Liver (tissue), 9 donors: Measurements from ENCODE around the gene GPR101. TPM values are rescaled to one million over a fixed set of nuclear protein-coding genes. Genes with fewer than 3 reads are reported as not detected.
A peak's percentile ranks its signal among the peaks of the same experiment; 100 is the strongest.

Experiments
- DNase-seq: peaks from one replicate; pipeline ENCODE4 v3.0.0-alpha.2; 2017; ENCODE audit warnings: low spot score
- H3K27ac ChIP-seq, 2 donors: one replicate each; pipeline ENCODE4 v1.7.0; 2013; ENCODE audit warnings: inconsistent platforms in 2 of 2, low read length in 2 of 2, control low read depth in 1 of 2, low read depth in 1 of 2, mild to moderate bottlenecking in 1 of 2
- H3K27me3 ChIP-seq, 4 donors: one replicate each; pipeline versions ENCODE4 v1.6.1 to v1.7.0; 2013; ENCODE audit warnings: low read length in 3 of 4, inconsistent platforms in 1 of 4, mild to moderate bottlenecking in 1 of 4, moderate library complexity in 1 of 4; ENCODE audit not compliant: control insufficient read depth in 4 of 4, insufficient read depth in 4 of 4
- H3K36me3 ChIP-seq, 4 donors: one replicate each; pipeline versions ENCODE4 v1.6.1 to v1.7.0; 2013; ENCODE audit warnings: low read length in 3 of 4, mild to moderate bottlenecking in 3 of 4, low read depth in 1 of 4, moderate library complexity in 1 of 4; ENCODE audit not compliant: control insufficient read depth in 4 of 4, insufficient read depth in 3 of 4
- H3K4me1 ChIP-seq, 4 donors: one replicate each; pipeline versions ENCODE4 v1.6.1 to v1.7.0; 2013; ENCODE audit warnings: low read length in 3 of 4, mild to moderate bottlenecking in 3 of 4, moderate library complexity in 1 of 4; ENCODE audit not compliant: control insufficient read depth in 4 of 4, insufficient read depth in 4 of 4
- H3K4me3 ChIP-seq, 3 donors: one replicate each; pipeline versions ENCODE4 v1.6.1 to v1.7.0; 2013; ENCODE audit warnings: low read length in 3 of 3, control low read depth in 1 of 3, low read depth in 1 of 3, mild to moderate bottlenecking in 1 of 3
- H3K9ac ChIP-seq, 2 donors: one replicate each; pipeline ENCODE4 v1.7.0; 2013; ENCODE audit warnings: low read length in 2 of 2, mild to moderate bottlenecking in 2 of 2, moderate library complexity in 2 of 2, control low read depth in 1 of 2, low read depth in 1 of 2
- H3K9me3 ChIP-seq, 4 donors: one replicate each; pipeline versions ENCODE4 v1.6.1 to v1.7.0; 2013; ENCODE audit warnings: low read length in 3 of 4; ENCODE audit not compliant: control insufficient read depth in 4 of 4
- EGR1 ChIP-seq, 2 donors: IDR thresholded peaks; 2 replicates each; pipeline ENCODE4 v1.6.1; 2016 to 2018; ENCODE audit warnings: antibody characterized with exemption in 2 of 2, low read depth in 2 of 2
- FOXA1 ChIP-seq: IDR thresholded peaks from 2 replicates; pipeline ENCODE4 v1.6.1; 2016; ENCODE audit warnings: antibody characterized with exemption
- FOXA2 ChIP-seq: IDR thresholded peaks from 2 replicates; pipeline ENCODE4 v1.6.1; 2016; ENCODE audit warnings: antibody characterized with exemption
- GABPA ChIP-seq, 2 donors: IDR thresholded peaks in 1 of 2; conservative IDR thresholded peaks in 1 of 2; 2 replicates each; pipeline ENCODE4 v1.6.1; 2016; ENCODE audit warnings: antibody characterized with exemption in 2 of 2, mild to moderate bottlenecking in 1 of 2, moderate library complexity in 1 of 2
- HNF4A ChIP-seq, 2 donors: conservative IDR thresholded peaks; 2 replicates each; pipeline ENCODE4 v1.6.1; 2016; ENCODE audit warnings: antibody characterized with exemption in 2 of 2, mild to moderate bottlenecking in 2 of 2
- HNF4G ChIP-seq: IDR thresholded peaks from 2 replicates; pipeline ENCODE4 v1.6.1; 2016; ENCODE audit warnings: antibody characterized with exemption
- JUND ChIP-seq, 2 donors: IDR thresholded peaks; 2 replicates each; pipeline ENCODE4 v1.6.1; 2016; ENCODE audit warnings: antibody characterized with exemption in 2 of 2
- NR2F2 ChIP-seq: IDR thresholded peaks from 2 replicates; pipeline ENCODE4 v1.6.1; 2016; ENCODE audit warnings: antibody characterized with exemption
- RAD21 ChIP-seq, 2 donors: IDR thresholded peaks; 2 replicates each; pipeline ENCODE4 v1.6.1; 2016; ENCODE audit warnings: antibody characterized with exemption in 2 of 2, mild to moderate bottlenecking in 2 of 2
- RXRA ChIP-seq, 2 donors: IDR thresholded peaks; 2 replicates each; pipeline ENCODE4 v1.6.1; 2017 to 2018; ENCODE audit warnings: antibody characterized with exemption in 2 of 2, mild to moderate bottlenecking in 1 of 2
- SP1 ChIP-seq: IDR thresholded peaks from 2 replicates; pipeline ENCODE4 v1.6.1; 2018; ENCODE audit warnings: antibody characterized with exemption, mild to moderate bottlenecking
- TAF1 ChIP-seq: conservative IDR thresholded peaks from 2 replicates; pipeline ENCODE4 v1.6.1; 2016; ENCODE audit warnings: antibody characterized with exemption, mild to moderate bottlenecking
- YY1 ChIP-seq: IDR thresholded peaks from 2 replicates; pipeline ENCODE4 v1.6.1; 2016; ENCODE audit warnings: antibody characterized with exemption, mild to moderate bottlenecking
- ZBTB33 ChIP-seq: IDR thresholded peaks from 2 replicates; pipeline ENCODE4 v1.6.1; 2016; ENCODE audit warnings: antibody characterized with exemption
- WGBS: extraction: QIAGEN DNeasy Blood & Tissue Kit; methylation state at CpG from one replicate; pipeline ENCODE4 v1.1.7; 2013; 5-methylcytosine and 5-hydroxymethylcytosine counted together
- polyA plus RNA-seq, 2 donors: library from polyadenylated mRNA; stranded (reverse) in 1 of 2; unstranded in 1 of 2; fragments of 200-250 nt in 1 of 2; fragments of >200 nt in 1 of 2; fragmentation: Nextera tagmentation in 1 of 2; extraction: Ambion mirVana in 1 of 2; gene quantifications; one replicate each; pipeline versions ENCODE4 v1.2.1 to v1.2.3, GENCODE V29; 2013 to 2015
- total RNA-seq, 2 donors: library from RNA; depleted of rRNA; stranded (reverse); fragments of >200 nt; gene quantifications; one replicate each; pipeline ENCODE4 v1.2.3, GENCODE V29; 2014
- TF ChIP-seq, protein P1 (sequence below): IDR thresholded peaks from 2 replicates; pipeline ENCODE4 v1.6.1; 2016; ENCODE audit warnings: antibody characterized with exemption
- TF ChIP-seq, protein P2 (sequence below): IDR thresholded peaks from 2 replicates; pipeline ENCODE4 v1.6.1; 2016; ENCODE audit warnings: antibody characterized with exemption, mild to moderate bottlenecking
- TF ChIP-seq, protein P3 (sequence below): IDR thresholded peaks from 2 replicates; pipeline ENCODE4 v1.6.1; 2016; ENCODE audit warnings: antibody characterized with exemption
- TF ChIP-seq, protein P4 (sequence below): fragments of 150-350 bp; IDR thresholded peaks from 2 replicates; pipeline ENCODE4 v1.5.1; 2017; ENCODE audit warnings: improper control_type of control experiment, low read depth, low read length; ENCODE audit not compliant: missing input control
- donor health status: healthy.
- donor health status: healthy.
- donor health status: healthy.
- donor health status: healthy.
- donor health status: healthy.

Gene GPR101
- total and polyA plus RNA-seq, 4 donors = not detected

- H3K27me3 ChIP-seq = peaks cover 0 to 9% (median 0%) of the 10 kb centered on the region in 4 donors
- H3K9me3 ChIP-seq = no peaks in the 10 kb centered on the region
- peak overlapping the region; percentile 50 to 57 (median 51) for H3K4me3 ChIP-seq
- H3K27ac ChIP-seq = no peak overlapping the region
- TF ChIP-seq GABPA (IDR thresholded peaks at IDR 0.05 in 1 of 2, conservative IDR thresholded peaks at IDR 0.05 in 1 of 2) (no peak), RAD21 (IDR thresholded peaks at IDR 0.05) (no peak), RXRA (IDR thresholded peaks at IDR 0.05) (no peak), JUND (IDR thresholded peaks at IDR 0.05) (no peak), TAF1 (no peak), YY1 (no peak)
- TF ChIP-seq, protein P1, sequence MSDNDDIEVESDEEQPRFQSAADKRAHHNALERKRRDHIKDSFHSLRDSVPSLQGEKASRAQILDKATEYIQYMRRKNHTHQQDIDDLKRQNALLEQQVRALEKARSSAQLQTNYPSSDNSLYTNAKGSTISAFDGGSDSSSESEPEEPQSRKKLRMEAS = no peak
- H3K9ac ChIP-seq = no peak overlapping the region
- WGBS = 2% methylated on average over 37 of the region's 37 CpGs
- peaks cover 0 to 12% (median 10%) of the 10 kb centered on the region in 4 donors for H3K4me1 ChIP-seq
- H3K36me3 ChIP-seq = no peaks in the 10 kb centered on the region
- no peak for DNase-seq
Measured at GRCh38 chrX:137052643-137053235, 18.9 kb upstream of the GPR101 start.

DNA sequence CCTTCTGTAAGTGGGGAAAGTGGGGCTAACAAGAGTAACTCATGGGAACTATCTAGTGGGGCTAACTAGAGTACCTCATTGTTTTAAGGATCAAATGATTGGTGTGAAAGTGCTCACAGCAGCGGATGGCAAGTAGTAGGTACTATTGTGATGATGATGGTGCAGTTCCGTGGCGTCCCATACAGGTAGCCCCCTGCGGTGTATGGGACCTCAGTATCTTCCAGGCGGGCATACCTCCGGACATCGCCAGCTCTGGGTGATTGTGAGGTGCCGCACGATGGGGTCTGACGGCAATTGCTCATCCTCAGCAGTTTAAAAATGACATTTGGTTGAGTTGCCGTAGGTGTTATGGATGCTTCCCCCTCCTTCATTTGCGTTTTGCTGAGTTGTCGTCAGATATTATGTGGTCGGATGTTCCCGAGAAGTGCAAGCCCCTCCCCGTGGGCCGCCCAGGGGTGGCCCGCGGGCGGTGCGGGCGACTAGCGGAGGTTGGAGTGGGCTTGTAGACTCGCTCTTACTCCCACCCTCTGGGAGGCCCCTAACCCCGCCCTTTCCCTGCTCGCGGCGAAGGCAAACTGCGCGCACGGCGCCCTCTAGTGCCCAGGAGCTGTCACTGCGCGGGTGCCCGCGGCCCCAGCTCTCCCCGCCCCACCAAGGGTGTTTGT lies 18.3 kb upstream of the GPR101 start:
- WGBS = 3% methylated on average over 37 of the region's 37 CpGs
- H3K36me3 ChIP-seq = no peaks in the 10 kb centered on the region
- no peak overlapping the region for H3K9ac ChIP-seq
- no peaks in the 10 kb centered on the region for H3K9me3 ChIP-seq
- no peak for TF ChIP-seq NR2F2
- no peak for TF ChIP-seq GABPA (IDR thresholded peaks at IDR 0.05 in 1 of 2, conservative IDR thresholded peaks at IDR 0.05 in 1 of 2)
- no peak for TF ChIP-seq FOXA2
- no peak for TF ChIP-seq JUND (IDR thresholded peaks at IDR 0.05)
- no peak for TF ChIP-seq RXRA (IDR thresholded peaks at IDR 0.05)
- TF ChIP-seq RAD21 (IDR thresholded peaks at IDR 0.05) = peak; percentile 74 to 81
- no peak for TF ChIP-seq TAF1
- TF ChIP-seq, protein P2, sequence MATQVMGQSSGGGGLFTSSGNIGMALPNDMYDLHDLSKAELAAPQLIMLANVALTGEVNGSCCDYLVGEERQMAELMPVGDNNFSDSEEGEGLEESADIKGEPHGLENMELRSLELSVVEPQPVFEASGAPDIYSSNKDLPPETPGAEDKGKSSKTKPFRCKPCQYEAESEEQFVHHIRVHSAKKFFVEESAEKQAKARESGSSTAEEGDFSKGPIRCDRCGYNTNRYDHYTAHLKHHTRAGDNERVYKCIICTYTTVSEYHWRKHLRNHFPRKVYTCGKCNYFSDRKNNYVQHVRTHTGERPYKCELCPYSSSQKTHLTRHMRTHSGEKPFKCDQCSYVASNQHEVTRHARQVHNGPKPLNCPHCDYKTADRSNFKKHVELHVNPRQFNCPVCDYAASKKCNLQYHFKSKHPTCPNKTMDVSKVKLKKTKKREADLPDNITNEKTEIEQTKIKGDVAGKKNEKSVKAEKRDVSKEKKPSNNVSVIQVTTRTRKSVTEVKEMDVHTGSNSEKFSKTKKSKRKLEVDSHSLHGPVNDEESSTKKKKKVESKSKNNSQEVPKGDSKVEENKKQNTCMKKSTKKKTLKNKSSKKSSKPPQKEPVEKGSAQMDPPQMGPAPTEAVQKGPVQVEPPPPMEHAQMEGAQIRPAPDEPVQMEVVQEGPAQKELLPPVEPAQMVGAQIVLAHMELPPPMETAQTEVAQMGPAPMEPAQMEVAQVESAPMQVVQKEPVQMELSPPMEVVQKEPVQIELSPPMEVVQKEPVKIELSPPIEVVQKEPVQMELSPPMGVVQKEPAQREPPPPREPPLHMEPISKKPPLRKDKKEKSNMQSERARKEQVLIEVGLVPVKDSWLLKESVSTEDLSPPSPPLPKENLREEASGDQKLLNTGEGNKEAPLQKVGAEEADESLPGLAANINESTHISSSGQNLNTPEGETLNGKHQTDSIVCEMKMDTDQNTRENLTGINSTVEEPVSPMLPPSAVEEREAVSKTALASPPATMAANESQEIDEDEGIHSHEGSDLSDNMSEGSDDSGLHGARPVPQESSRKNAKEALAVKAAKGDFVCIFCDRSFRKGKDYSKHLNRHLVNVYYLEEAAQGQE = no peak
- TF ChIP-seq, protein P1 = no peak
- TF ChIP-seq HNF4A (conservative IDR thresholded peaks at IDR 0.05) = no peak
- TF ChIP-seq, protein P3, sequence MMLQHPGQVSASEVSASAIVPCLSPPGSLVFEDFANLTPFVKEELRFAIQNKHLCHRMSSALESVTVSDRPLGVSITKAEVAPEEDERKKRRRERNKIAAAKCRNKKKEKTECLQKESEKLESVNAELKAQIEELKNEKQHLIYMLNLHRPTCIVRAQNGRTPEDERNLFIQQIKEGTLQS = no peak
- TF ChIP-seq, protein P4, sequence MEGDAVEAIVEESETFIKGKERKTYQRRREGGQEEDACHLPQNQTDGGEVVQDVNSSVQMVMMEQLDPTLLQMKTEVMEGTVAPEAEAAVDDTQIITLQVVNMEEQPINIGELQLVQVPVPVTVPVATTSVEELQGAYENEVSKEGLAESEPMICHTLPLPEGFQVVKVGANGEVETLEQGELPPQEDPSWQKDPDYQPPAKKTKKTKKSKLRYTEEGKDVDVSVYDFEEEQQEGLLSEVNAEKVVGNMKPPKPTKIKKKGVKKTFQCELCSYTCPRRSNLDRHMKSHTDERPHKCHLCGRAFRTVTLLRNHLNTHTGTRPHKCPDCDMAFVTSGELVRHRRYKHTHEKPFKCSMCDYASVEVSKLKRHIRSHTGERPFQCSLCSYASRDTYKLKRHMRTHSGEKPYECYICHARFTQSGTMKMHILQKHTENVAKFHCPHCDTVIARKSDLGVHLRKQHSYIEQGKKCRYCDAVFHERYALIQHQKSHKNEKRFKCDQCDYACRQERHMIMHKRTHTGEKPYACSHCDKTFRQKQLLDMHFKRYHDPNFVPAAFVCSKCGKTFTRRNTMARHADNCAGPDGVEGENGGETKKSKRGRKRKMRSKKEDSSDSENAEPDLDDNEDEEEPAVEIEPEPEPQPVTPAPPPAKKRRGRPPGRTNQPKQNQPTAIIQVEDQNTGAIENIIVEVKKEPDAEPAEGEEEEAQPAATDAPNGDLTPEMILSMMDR = peak; percentile 69
- TF ChIP-seq YY1 = no peak
- no peak for TF ChIP-seq EGR1 (IDR thresholded peaks at IDR 0.05; ENCODE audit: low read depth in 2 of 2)
- no peak for TF ChIP-seq ZBTB33
- no peak for TF ChIP-seq SP1
- TF ChIP-seq FOXA1 = no peak
- TF ChIP-seq HNF4G = no peak
- peaks cover 0 to 12% (median 10%) of the 10 kb centered on the region in 4 donors for H3K4me1 ChIP-seq
- H3K4me3 ChIP-seq = peak overlapping the region; percentile 41 to 51 (median 50)
- peaks cover 0 to 9% (median 0%) of the 10 kb centered on the region in 4 donors for H3K27me3 ChIP-seq
- no peak overlapping the region for H3K27ac ChIP-seq
- DNase-seq = peak; percentile 66
